ENCODE data around the gene PHC2.

The PHC2 gene

GRCh38 chr1:33371334-33371733 lies 59.6 kb downstream of the PHC2 start:
- no peaks in the 10 kb centered on the region for H3K79me2 ChIP-seq (ENCODE audit: control insufficient read depth, insufficient read depth, low read length, poor library complexity)
- no peak overlapping the region for H3K4ac ChIP-seq (ENCODE audit: low read depth, low read length)
- no peak overlapping the region for H2BK5ac ChIP-seq (ENCODE audit: low read depth, low read length, poor library complexity)
- H3K4me3 ChIP-seq (ENCODE audit: low read depth, low read length): no peak overlapping the region
- H2AK5ac ChIP-seq (ENCODE audit: low read length): no peak overlapping the region
- no peak overlapping the region for H4K12ac ChIP-seq (ENCODE audit: low read depth, low read length)
- H3K36me3 ChIP-seq (ENCODE audit: control insufficient read depth in 1 of 2, insufficient read depth in 2 of 2, low read length in 2 of 2): no peaks in the 10 kb centered on the region
- no peak for DNase-seq
- H2BK12ac ChIP-seq (ENCODE audit: low read length): no peak overlapping the region
- no peak overlapping the region for H3K23ac ChIP-seq (ENCODE audit: low read length)
- no peak overlapping the region for H3K14ac ChIP-seq (ENCODE audit: low read length)
- no peaks in the 10 kb centered on the region for H3K27me3 ChIP-seq (ENCODE audit: insufficient read depth, low read length)
- H3K79me1 ChIP-seq (ENCODE audit: low read length): peaks cover 3% of the 10 kb centered on the region
- no peak overlapping the region for H3K4me2 ChIP-seq (ENCODE audit: low read length)
- peaks cover 0 to 8% of the 10 kb centered on the region in 2 experiments for H3K4me1 ChIP-seq (ENCODE audit: control insufficient read depth in 1 of 2, insufficient read depth in 2 of 2, low read length in 2 of 2)
- H4K91ac ChIP-seq (ENCODE audit: low read depth, low read length): no peak overlapping the region
- no peak overlapping the region for H3K27ac ChIP-seq (ENCODE audit: low read depth, low read length)
- no peak overlapping the region for H3K9ac ChIP-seq (ENCODE audit: low read length)
- no peak overlapping the region for H2AFZ ChIP-seq (ENCODE audit: insufficient read depth, low read length, poor library complexity)
- H3K18ac ChIP-seq (ENCODE audit: low read length): no peak overlapping the region
- no CpG with 5 or more reads among the region's 9 CpGs for WGBS (ENCODE audit: extremely low coverage, insufficient coverage, insufficient read length)
- no peak overlapping the region for H4K8ac ChIP-seq (ENCODE audit: low read depth, low read length)
- no peak overlapping the region for H2BK120ac ChIP-seq (ENCODE audit: insufficient read depth, low read length, poor library complexity)
- no peaks in the 10 kb centered on the region for H3K9me3 ChIP-seq (ENCODE audit: insufficient read depth, low read depth, low read length)

GRCh38 chr1:33370827-33371226 lies 60.1 kb downstream of the PHC2 start:
- H3K4me2 ChIP-seq (ENCODE audit: low read length): no peak overlapping the region

GRCh38 chr1:33370301-33370700 lies 60.6 kb downstream of the PHC2 start:
- no peak overlapping the region for H3K27ac ChIP-seq (ENCODE audit: low read depth, low read length)
- H3K9me3 ChIP-seq (ENCODE audit: insufficient read depth, low read depth, low read length): no peaks in the 10 kb centered on the region
- H3K27me3 ChIP-seq (ENCODE audit: insufficient read depth, low read length): no peaks in the 10 kb centered on the region
- DNase-seq: no peak
- no peak overlapping the region for H2AFZ ChIP-seq (ENCODE audit: insufficient read depth, low read length, poor library complexity)
- no peak overlapping the region for H3K4me2 ChIP-seq (ENCODE audit: low read length)
- no peak overlapping the region for H3K14ac ChIP-seq (ENCODE audit: low read length)
- WGBS (ENCODE audit: extremely low coverage, insufficient coverage, insufficient read length): no CpG with 5 or more reads among the region's 4 CpGs
- no peaks in the 10 kb centered on the region for H3K36me3 ChIP-seq (ENCODE audit: control insufficient read depth in 1 of 2, insufficient read depth in 2 of 2, low read length in 2 of 2)
- no peak overlapping the region for H4K91ac ChIP-seq (ENCODE audit: low read depth, low read length)
- peaks cover 4% of the 10 kb centered on the region for H3K79me1 ChIP-seq (ENCODE audit: low read length)
- H3K4me3 ChIP-seq (ENCODE audit: low read depth, low read length): no peak overlapping the region
- H4K8ac ChIP-seq (ENCODE audit: low read depth, low read length): no peak overlapping the region
- no peak overlapping the region for H2BK5ac ChIP-seq (ENCODE audit: low read depth, low read length, poor library complexity)
- no peaks in the 10 kb centered on the region for H3K79me2 ChIP-seq (ENCODE audit: control insufficient read depth, insufficient read depth, low read length, poor library complexity)
- no peak overlapping the region for H4K12ac ChIP-seq (ENCODE audit: low read depth, low read length)
- H3K18ac ChIP-seq (ENCODE audit: low read length): no peak overlapping the region
- H3K4me1 ChIP-seq (ENCODE audit: control insufficient read depth in 1 of 2, insufficient read depth in 2 of 2, low read length in 2 of 2): peaks cover 4 to 18% of the 10 kb centered on the region in 2 experiments
- no peak overlapping the region for H2AK5ac ChIP-seq (ENCODE audit: low read length)
- no peak overlapping the region for H2BK12ac ChIP-seq (ENCODE audit: low read length)
- no peak overlapping the region for H3K4ac ChIP-seq (ENCODE audit: low read depth, low read length)
- no peak overlapping the region for H2BK120ac ChIP-seq (ENCODE audit: insufficient read depth, low read length, poor library complexity)
- no peak overlapping the region for H3K9ac ChIP-seq (ENCODE audit: low read length)
- H3K23ac ChIP-seq (ENCODE audit: low read length): no peak overlapping the region

More at GRCh38 chr1:33370827-33371226, 60.1 kb downstream of the PHC2 start:
- H4K8ac ChIP-seq (ENCODE audit: low read depth, low read length): no peak overlapping the region
- no peak overlapping the region for H3K18ac ChIP-seq (ENCODE audit: low read length)
- H3K27me3 ChIP-seq (ENCODE audit: insufficient read depth, low read length): no peaks in the 10 kb centered on the region
- no peaks in the 10 kb centered on the region for H3K79me2 ChIP-seq (ENCODE audit: control insufficient read depth, insufficient read depth, low read length, poor library complexity)
- no peak overlapping the region for H2AK5ac ChIP-seq (ENCODE audit: low read length)
- no peak overlapping the region for H3K27ac ChIP-seq (ENCODE audit: low read depth, low read length)
- H2AFZ ChIP-seq (ENCODE audit: insufficient read depth, low read length, poor library complexity): no peak overlapping the region
- no peak overlapping the region for H3K14ac ChIP-seq (ENCODE audit: low read length)
- no peak overlapping the region for H2BK12ac ChIP-seq (ENCODE audit: low read length)
- H2BK120ac ChIP-seq (ENCODE audit: insufficient read depth, low read length, poor library complexity): no peak overlapping the region
- no peak overlapping the region for H4K12ac ChIP-seq (ENCODE audit: low read depth, low read length)
- no peak overlapping the region for H4K91ac ChIP-seq (ENCODE audit: low read depth, low read length)
- H3K79me1 ChIP-seq (ENCODE audit: low read length): peaks cover 3% of the 10 kb centered on the region
- DNase-seq: no peak
- no peak overlapping the region for H3K4me3 ChIP-seq (ENCODE audit: low read depth, low read length)
- H3K9me3 ChIP-seq (ENCODE audit: insufficient read depth, low read depth, low read length): no peaks in the 10 kb centered on the region
- no CpG with 5 or more reads among the region's 5 CpGs for WGBS (ENCODE audit: extremely low coverage, insufficient coverage, insufficient read length)
- H3K4me1 ChIP-seq (ENCODE audit: control insufficient read depth in 1 of 2, insufficient read depth in 2 of 2, low read length in 2 of 2): peaks cover under 1 to 12% of the 10 kb centered on the region in 2 experiments
- H3K36me3 ChIP-seq (ENCODE audit: control insufficient read depth in 1 of 2, insufficient read depth in 2 of 2, low read length in 2 of 2): no peaks in the 10 kb centered on the region
- no peak overlapping the region for H3K9ac ChIP-seq (ENCODE audit: low read length)
- H3K4ac ChIP-seq (ENCODE audit: low read depth, low read length): no peak overlapping the region
- no peak overlapping the region for H3K23ac ChIP-seq (ENCODE audit: low read length)
- no peak overlapping the region for H2BK5ac ChIP-seq (ENCODE audit: low read depth, low read length, poor library complexity)

- no CpG with 5 or more reads among the region's 2 CpGs for WGBS (ENCODE audit: extremely low coverage, insufficient coverage, insufficient read length)
- no peak overlapping the region for H3K14ac ChIP-seq (ENCODE audit: low read length)
- no peak overlapping the region for H4K8ac ChIP-seq (ENCODE audit: low read depth, low read length)
- H3K23ac ChIP-seq (ENCODE audit: low read length): no peak overlapping the region
- no peak for DNase-seq
- H3K36me3 ChIP-seq (ENCODE audit: control insufficient read depth in 1 of 2, insufficient read depth in 2 of 2, low read length in 2 of 2): no peaks in the 10 kb centered on the region
- no peaks in the 10 kb centered on the region for H3K79me2 ChIP-seq (ENCODE audit: control insufficient read depth, insufficient read depth, low read length, poor library complexity)
- no peak overlapping the region for H4K12ac ChIP-seq (ENCODE audit: low read depth, low read length)
- H3K9ac ChIP-seq (ENCODE audit: low read length): no peak overlapping the region
- H3K4ac ChIP-seq (ENCODE audit: low read depth, low read length): no peak overlapping the region
- peaks cover 10 to 23% of the 10 kb centered on the region in 2 experiments for H3K4me1 ChIP-seq (ENCODE audit: control insufficient read depth in 1 of 2, insufficient read depth in 2 of 2, low read length in 2 of 2)
- no peak overlapping the region for H4K91ac ChIP-seq (ENCODE audit: low read depth, low read length)
- H2BK120ac ChIP-seq (ENCODE audit: insufficient read depth, low read length, poor library complexity): no peak overlapping the region
- no peak overlapping the region for H3K4me2 ChIP-seq (ENCODE audit: low read length)
- H3K79me1 ChIP-seq (ENCODE audit: low read length): peaks cover 9% of the 10 kb centered on the region
- no peak overlapping the region for H3K4me3 ChIP-seq (ENCODE audit: low read depth, low read length)
- no peak overlapping the region for H3K27ac ChIP-seq (ENCODE audit: low read depth, low read length)
- H2BK12ac ChIP-seq (ENCODE audit: low read length): no peak overlapping the region
- no peak overlapping the region for H2AK5ac ChIP-seq (ENCODE audit: low read length)
- no peaks in the 10 kb centered on the region for H3K27me3 ChIP-seq (ENCODE audit: insufficient read depth, low read length)
- no peak overlapping the region for H2AFZ ChIP-seq (ENCODE audit: insufficient read depth, low read length, poor library complexity)
- H2BK5ac ChIP-seq (ENCODE audit: low read depth, low read length, poor library complexity): no peak overlapping the region
- H3K9me3 ChIP-seq (ENCODE audit: insufficient read depth, low read depth, low read length): no peaks in the 10 kb centered on the region
- no peak overlapping the region for H3K18ac ChIP-seq (ENCODE audit: low read length)
Observed at GRCh38 chr1:33369764-33370163, 61.1 kb downstream of the PHC2 start.

Data from trophoblast cell (in vitro differentiated cells and primary cell).